Hematopoietic multipotent progenitor cell treated with erythropoietin and hydrocortisone succinate and interleukin-3 and kit ligand, for 4 days (in vitro differentiated cells): Measurements from ENCODE around the gene OXTR.
A peak's percentile ranks its signal among the peaks of the same experiment; 100 is the strongest.

Source experiments
- DNase-seq: peaks from one replicate; pipeline ENCODE4 v3.0.0-alpha.2; 2015

The OXTR gene

GRCh38 chr3:8709287-8709686, 60.1 kb downstream of the OXTR start:
- no peak for DNase-seq

- DNase-seq, result no peak
These were observed 63.8 kb downstream of the OXTR start for GRCh38 chr3:8705575-8705974.

DNA sequence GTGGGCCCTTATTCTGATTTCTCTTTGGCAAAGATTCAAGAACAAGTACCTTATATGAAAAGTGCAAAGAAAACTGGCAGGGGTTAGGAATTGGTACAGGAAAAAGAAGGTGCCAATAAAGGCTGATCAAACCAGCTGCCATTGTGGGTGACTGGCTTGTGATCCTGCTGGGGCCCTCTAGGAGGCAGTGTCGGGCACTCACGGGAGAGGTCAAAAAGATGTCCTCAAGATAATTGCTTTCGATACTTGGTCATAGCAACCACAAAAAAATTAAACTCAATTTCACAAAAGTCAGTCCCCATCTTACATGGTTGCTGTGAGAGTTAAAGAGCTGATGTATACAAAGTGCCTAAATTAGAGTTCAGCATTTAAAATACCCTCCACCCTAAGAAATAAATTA, 66.9 kb downstream of the OXTR start:
- peak; percentile 3 for DNase-seq
